Measurements from ENCODE around the gene SAT2.

DNA sequence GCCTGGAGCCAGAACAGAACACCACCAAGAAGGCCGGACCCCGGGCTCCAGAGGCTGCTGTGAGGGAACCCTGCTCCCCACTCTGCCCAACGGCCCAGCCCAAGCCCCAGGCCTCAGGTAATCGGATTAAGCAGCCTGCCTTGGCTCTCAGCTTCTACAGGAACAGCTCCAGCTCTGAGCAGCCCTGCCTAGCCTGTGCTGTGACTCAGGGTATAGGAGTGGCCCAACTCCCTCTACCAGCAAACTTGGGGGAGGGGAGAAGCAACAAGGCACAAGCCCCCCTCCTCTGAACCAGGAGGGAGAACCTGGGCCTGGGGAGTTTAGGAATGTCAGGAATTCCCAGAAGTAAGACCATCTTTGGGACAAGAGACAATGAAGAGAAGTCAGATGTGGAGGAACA is 36.9 kb downstream of the SAT2 start:
- TF ChIP-seq, protein P1, sequence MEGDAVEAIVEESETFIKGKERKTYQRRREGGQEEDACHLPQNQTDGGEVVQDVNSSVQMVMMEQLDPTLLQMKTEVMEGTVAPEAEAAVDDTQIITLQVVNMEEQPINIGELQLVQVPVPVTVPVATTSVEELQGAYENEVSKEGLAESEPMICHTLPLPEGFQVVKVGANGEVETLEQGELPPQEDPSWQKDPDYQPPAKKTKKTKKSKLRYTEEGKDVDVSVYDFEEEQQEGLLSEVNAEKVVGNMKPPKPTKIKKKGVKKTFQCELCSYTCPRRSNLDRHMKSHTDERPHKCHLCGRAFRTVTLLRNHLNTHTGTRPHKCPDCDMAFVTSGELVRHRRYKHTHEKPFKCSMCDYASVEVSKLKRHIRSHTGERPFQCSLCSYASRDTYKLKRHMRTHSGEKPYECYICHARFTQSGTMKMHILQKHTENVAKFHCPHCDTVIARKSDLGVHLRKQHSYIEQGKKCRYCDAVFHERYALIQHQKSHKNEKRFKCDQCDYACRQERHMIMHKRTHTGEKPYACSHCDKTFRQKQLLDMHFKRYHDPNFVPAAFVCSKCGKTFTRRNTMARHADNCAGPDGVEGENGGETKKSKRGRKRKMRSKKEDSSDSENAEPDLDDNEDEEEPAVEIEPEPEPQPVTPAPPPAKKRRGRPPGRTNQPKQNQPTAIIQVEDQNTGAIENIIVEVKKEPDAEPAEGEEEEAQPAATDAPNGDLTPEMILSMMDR (IDR thresholded peaks at IDR 0.05): no peak
- TF ChIP-seq POLR2AphosphoS5 (IDR thresholded peaks at IDR 0.05): no peak
- TF ChIP-seq POLR2A (IDR thresholded peaks at IDR 0.05): no peak
